Left kidney (tissue), 2 donors: ENCODE data around the gene TBC1D1. TPM values are rescaled to one million over a fixed set of nuclear protein-coding genes. Genes with fewer than 3 reads are reported as not detected.

Experiments
- DNase-seq: peaks from one replicate; pipeline ENCODE4 v3.0.0-alpha.2; 2013
- polyA plus RNA-seq: library from polyadenylated mRNA; unstranded; fragments of 120-200 nt; gene quantifications from one replicate; pipeline ENCODE4 v1.2.1, GENCODE V29; 2013; ENCODE audit not compliant: insufficient read length

The TBC1D1 gene
- polyA plus RNA-seq, 1 donor: 197 TPM

GRCh38 chr4:38100474-38101255, 209.8 kb downstream of the TBC1D1 start:
- DNase-seq: no peak

GRCh38 chr4:38101563-38101962, 210.7 kb downstream of the TBC1D1 start:
- no peak for DNase-seq

GRCh38 chr4:38102957-38103588, 212.2 kb downstream of the TBC1D1 start:
- no peak for DNase-seq

DNA sequence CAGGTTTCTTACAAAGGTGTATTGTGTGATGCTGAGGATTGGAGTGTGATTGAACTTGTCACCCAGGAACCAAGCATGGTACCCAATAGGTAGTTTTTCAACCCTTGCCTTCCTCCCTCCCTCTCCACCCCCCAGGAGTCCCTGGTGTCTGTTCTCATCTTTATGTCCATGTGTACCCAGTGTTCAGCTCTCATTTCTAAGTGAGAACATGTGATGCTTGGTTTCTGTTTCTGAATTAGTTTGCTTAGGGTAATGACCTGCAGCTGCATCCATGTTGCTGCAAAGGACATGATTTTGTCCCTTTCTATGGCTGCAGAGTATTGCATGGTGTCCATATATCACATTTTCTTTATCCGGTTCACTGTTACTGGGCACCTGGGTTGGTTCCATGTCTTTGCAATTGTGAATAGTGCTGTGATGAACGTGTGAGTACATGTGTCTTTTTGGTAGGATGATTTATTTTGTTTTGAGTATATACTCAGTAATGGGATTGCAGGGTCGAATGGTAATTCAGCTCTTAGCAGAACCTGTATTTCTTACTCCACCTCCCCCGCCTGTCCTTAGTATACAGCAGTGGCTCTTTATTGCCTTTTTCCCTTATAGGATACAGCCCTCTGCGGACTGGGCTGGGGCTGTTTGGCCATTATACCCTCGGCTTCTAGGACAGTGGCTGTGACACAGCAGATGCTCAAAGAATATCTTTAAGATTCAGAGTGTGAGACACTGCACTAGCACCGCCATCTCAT, 214.8 kb downstream of the TBC1D1 start:
- DNase-seq: no peak

DNA sequence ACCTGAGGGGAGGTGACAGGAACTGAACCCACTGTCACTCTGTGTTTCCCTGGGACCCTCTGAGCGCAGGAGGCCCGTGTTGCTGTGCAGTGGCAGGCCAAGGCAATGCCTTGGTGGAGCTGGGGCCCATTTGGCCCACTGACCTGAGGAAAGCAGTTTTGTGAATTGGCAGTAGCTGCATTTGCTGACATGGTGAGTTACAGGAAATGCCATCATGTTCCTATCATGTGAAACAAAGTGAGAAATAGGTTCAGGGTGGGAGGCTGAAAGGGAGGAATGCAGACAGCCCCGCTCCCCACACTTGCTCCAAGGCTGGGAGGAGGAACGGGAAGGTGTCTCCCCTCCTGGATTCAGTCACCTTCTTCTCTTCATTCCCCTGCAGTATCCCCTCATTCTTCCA, 215.4 kb downstream of the TBC1D1 start:
- no peak for DNase-seq

DNA sequence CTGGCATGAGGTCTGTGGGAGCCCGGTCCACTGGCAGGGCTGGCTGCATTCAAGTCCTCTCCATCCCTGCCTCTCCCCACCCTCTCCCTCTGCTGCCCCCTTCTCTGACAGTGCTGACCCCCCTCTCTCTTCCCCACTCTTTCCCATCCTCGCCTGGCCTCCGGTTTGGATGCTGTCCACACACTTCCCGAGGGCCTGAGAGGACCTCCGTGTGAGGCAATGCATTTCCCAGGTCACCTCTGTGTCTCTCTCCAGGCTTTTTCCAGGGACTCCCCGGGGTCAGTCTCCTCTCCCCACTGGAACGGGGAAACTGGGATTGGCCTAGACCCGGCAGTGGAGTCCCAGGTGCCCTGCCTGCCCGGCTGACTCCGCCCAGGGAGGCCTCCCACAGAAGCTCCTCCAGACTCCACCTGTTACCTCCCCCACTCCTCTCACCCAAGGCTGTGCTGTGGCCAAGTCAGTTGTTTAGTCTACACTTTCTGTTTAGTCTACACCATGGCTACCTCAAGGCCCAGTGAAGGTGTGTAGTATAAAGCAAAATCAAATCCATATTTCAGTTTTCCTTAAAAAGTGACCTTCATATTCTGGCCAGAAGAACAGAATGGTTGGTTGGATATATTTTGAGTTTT, 216.1 kb downstream of the TBC1D1 start:
- no peak for DNase-seq

- DNase-seq: no peak
Measured at GRCh38 chr4:38107818-38108217, 216.9 kb downstream of the TBC1D1 start.

GRCh38 chr4:38109370-38109769, 218.5 kb downstream of the TBC1D1 start:
- no peak for DNase-seq

GRCh38 chr4:38109896-38110295, 219.0 kb downstream of the TBC1D1 start:
- no peak for DNase-seq

GRCh38 chr4:38111024-38111423, 220.1 kb downstream of the TBC1D1 start:
- no peak for DNase-seq

DNA sequence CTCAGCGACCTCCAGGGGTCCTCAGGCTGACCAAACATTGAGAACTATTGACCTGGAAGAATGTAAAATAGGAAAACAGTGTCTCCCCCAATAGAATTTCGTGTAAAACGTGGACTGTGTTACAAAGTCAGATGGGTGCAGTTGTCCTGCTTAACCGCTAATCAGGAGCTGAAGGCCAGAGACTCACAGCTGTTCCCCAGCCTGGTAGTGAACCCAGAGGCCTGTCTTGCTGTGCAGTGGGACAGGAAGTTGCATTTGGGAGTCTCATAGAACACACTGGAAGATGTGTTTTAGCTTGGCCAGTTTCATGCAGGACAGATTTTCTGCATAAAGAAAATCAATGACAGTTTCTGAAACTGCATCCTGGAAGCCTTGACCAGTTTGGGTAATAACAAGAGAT, 220.8 kb downstream of the TBC1D1 start:
- DNase-seq: no peak

- DNase-seq: no peak
Measured at GRCh38 chr4:38113132-38113531, 222.2 kb downstream of the TBC1D1 start.

DNA sequence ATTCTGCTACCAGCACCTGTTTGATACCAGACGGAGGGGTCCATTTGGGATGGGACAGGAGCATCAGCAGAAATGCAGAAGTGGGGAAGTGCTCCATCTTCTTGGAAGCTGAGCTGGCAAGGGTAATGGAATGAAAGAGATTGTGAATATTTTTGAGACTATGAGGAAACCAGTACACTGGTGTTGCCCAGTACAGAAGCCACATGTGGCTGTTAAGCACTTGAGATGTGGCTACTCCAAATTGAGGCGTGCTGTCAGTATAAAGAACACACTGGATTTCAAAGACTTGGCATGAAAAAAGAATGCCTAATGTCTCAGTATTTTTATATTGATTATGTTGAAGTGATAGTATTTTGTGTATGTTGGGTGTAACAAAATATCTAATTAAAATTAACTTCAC, 222.7 kb downstream of the TBC1D1 start:
- DNase-seq: no peak

GRCh38 chr4:38114386-38115150, 223.7 kb downstream of the TBC1D1 start:
- DNase-seq: no peak

DNA sequence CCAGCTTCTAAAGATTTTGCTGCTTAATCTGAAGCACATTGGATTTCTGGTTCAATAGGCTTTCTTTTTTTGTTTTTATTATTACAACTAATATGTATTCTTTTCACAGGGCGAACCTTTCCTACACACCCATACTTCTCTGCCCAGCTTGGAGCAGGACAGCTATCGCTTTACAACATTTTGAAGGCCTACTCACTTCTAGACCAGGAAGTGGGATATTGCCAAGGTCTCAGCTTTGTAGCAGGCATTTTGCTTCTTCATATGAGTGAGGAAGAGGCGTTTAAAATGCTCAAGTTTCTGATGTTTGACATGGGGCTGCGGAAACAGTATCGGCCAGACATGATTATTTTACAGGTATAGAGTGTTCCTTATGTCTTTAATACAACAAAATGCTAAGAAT, 224.7 kb downstream of the TBC1D1 start:
- DNase-seq: no peak

DNA sequence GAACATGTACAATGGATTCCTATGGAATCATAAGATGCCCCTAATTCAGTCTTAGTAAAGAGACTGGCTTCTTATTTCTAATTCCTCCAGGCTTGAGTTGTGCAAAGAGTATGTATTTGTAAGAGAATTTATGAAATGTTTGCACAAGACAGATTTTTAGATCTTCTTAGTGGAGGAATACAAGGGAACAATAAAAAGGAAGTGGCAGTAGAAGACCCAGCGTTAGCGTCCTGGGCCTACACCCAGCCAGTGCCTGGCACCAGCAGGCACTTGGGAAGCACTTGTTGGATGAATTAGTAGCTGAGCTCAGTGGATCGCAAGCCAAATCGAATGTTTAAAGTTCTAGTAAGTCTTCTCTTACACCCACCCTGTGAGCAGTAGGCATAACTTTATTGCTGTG, 226.7 kb downstream of the TBC1D1 start:
- DNase-seq: no peak

- no peak for DNase-seq
Measured at GRCh38 chr4:38119668-38120385, 228.9 kb downstream of the TBC1D1 start.

DNA sequence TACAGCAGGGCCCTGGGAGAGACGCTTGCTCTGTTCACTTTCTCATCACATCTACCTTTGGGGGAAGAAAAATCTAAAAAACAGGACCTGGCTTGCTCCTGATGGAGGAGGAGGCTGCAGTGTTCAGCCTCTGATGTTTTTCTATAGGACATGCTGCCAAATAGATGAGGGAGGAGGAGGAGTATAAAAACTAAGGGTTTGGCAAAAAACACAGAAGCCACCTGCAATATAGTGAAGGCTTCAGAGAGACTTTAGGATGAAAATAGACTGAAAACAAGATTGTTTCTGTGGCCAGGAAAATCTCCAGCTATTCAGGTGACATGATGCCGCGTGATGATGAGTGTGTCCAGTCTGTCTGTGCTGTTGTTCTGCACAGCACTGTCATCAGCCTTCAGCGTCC, 229.9 kb downstream of the TBC1D1 start:
- no peak for DNase-seq

- DNase-seq: no peak
Measured at GRCh38 chr4:38122060-38122459, 231.2 kb downstream of the TBC1D1 start.

- no peak for DNase-seq
Measured at GRCh38 chr4:38123555-38123954, 232.7 kb downstream of the TBC1D1 start.

GRCh38 chr4:38124961-38125360, 234.1 kb downstream of the TBC1D1 start:
- no peak for DNase-seq
